ENCODE measurements around the gene CAMK2D. TPM values are rescaled to one million over a fixed set of nuclear protein-coding genes. Genes with fewer than 3 reads are reported as not detected.

CAMK2D gene
- total RNA-seq, 1 experiment from 2014 or later = 22.1 TPM

- Mint-ChIP-seq H3K4me1 (ENCODE audit: low read depth, unreplicated experiment) (peaks cover 13% of the 10 kb centered on the region), H3K36me3 (ENCODE audit: insufficient read depth, unreplicated experiment) (no peaks in the 10 kb centered on the region), H3K27me3 (ENCODE audit: unreplicated experiment) (no peaks in the 10 kb centered on the region), H3K4me3 (ENCODE audit: low read depth, unreplicated experiment) (no peak overlapping the region), H3K27ac (ENCODE audit: unreplicated experiment) (no peak overlapping the region), H3K9me3 (ENCODE audit: low read depth, unreplicated experiment) (no peaks in the 10 kb centered on the region)
- TF ChIP-seq CTCF (IDR thresholded peaks at IDR 0.05; ENCODE audit: unreplicated experiment) = no peak
- intact Hi-C loops (cut with micrococcal nuclease; ENCODE audit: unreplicated experiment) = no loop called here
- no peak for DNase-seq
- no TSS peak for BruUV-seq (replicated peaks)
- CTCF ChIA-PET = interaction anchor here (0.6 kb wide), 1 partner anchor 215 kb away, joined by 3 read pairs; no protein-coding TSS in a partner anchor
Observed at GRCh38 chr4:113772319-113772718, 10.8 kb upstream of the CAMK2D start.

- no peak for DNase-seq
- intact Hi-C loops (cut with micrococcal nuclease; ENCODE audit: unreplicated experiment) = no loop called here
- Mint-ChIP-seq H3K27ac (ENCODE audit: unreplicated experiment) (no peak overlapping the region), H3K4me1 (ENCODE audit: low read depth, unreplicated experiment) (peaks cover 28% of the 10 kb centered on the region), H3K27me3 (ENCODE audit: unreplicated experiment) (no peaks in the 10 kb centered on the region), H3K4me3 (ENCODE audit: low read depth, unreplicated experiment) (no peak overlapping the region), H3K36me3 (ENCODE audit: insufficient read depth, unreplicated experiment) (no peaks in the 10 kb centered on the region), H3K9me3 (ENCODE audit: low read depth, unreplicated experiment) (no peaks in the 10 kb centered on the region)
- BruUV-seq (replicated peaks) = no TSS peak
- CTCF ChIA-PET = interaction anchor here (1.1 kb wide), 1 partner anchor 15 kb away, joined by 3 read pairs; no protein-coding TSS in a partner anchor
- TF ChIP-seq CTCF (IDR thresholded peaks at IDR 0.05; ENCODE audit: unreplicated experiment) = no peak
Observed at GRCh38 chr4:113769744-113770143, 8.2 kb upstream of the CAMK2D start.

GRCh38 chr4:113768952-113769351, 7.4 kb upstream of the CAMK2D start:
- no TSS peak for BruUV-seq (replicated peaks)
- H3K4me1 Mint-ChIP-seq (ENCODE audit: low read depth, unreplicated experiment) = peaks cover 28% of the 10 kb centered on the region
- no peaks in the 10 kb centered on the region for H3K36me3 Mint-ChIP-seq (ENCODE audit: insufficient read depth, unreplicated experiment)
- no peak for DNase-seq
- H3K9me3 Mint-ChIP-seq (ENCODE audit: low read depth, unreplicated experiment) = no peaks in the 10 kb centered on the region
- no peak for TF ChIP-seq CTCF (IDR thresholded peaks at IDR 0.05; ENCODE audit: unreplicated experiment)
- CTCF ChIA-PET = interaction anchor here (1.1 kb wide), 1 partner anchor 16 kb away, joined by 3 read pairs; no protein-coding TSS in a partner anchor
- intact Hi-C loops (cut with micrococcal nuclease; ENCODE audit: unreplicated experiment) = no loop called here
- no peak overlapping the region for H3K27ac Mint-ChIP-seq (ENCODE audit: unreplicated experiment)
- no peak overlapping the region for H3K4me3 Mint-ChIP-seq (ENCODE audit: low read depth, unreplicated experiment)
- no peaks in the 10 kb centered on the region for H3K27me3 Mint-ChIP-seq (ENCODE audit: unreplicated experiment)

- no peak for DNase-seq
- Mint-ChIP-seq H3K4me3 (ENCODE audit: low read depth, unreplicated experiment) (no peak overlapping the region), H3K36me3 (ENCODE audit: insufficient read depth, unreplicated experiment) (peaks cover 11% of the 10 kb centered on the region), H3K4me1 (ENCODE audit: low read depth, unreplicated experiment) (peaks cover 36% of the 10 kb centered on the region), H3K9me3 (ENCODE audit: low read depth, unreplicated experiment) (no peaks in the 10 kb centered on the region), H3K27ac (ENCODE audit: unreplicated experiment) (no peak overlapping the region), H3K27me3 (ENCODE audit: unreplicated experiment) (no peaks in the 10 kb centered on the region)
- TF ChIP-seq CTCF (IDR thresholded peaks at IDR 0.05; ENCODE audit: unreplicated experiment) = no peak
- BruUV-seq (replicated peaks) = no TSS peak
- CTCF ChIA-PET = interaction anchor here (0.7 kb wide), 1 partner anchor 523 kb away, joined by 3 read pairs; no protein-coding TSS in a partner anchor
- intact Hi-C loops (cut with micrococcal nuclease; ENCODE audit: unreplicated experiment) = no loop called here
Observed at GRCh38 chr4:113766882-113767281, 5.3 kb upstream of the CAMK2D start.

All from Calu3 (cell line).